ENCODE measurements around the gene KLC4. TPM values are rescaled to one million over a fixed set of nuclear protein-coding genes. Genes with fewer than 3 reads are reported as not detected.

KLC4 gene
- total and polyA plus RNA-seq, 5 donors from 2014 or later, result 9.3 to 33.5 (median 13.9) TPM

- Histone ChIP-seq H3K9me3 (ENCODE audit: control insufficient read depth in 2 of 2, low read length in 2 of 2) (no peaks in the 10 kb centered on the region), H3K27ac (ENCODE audit: insufficient read depth, low read length, poor library complexity, severe bottlenecking) (peak overlapping the region; percentile 2), H3K4me1 (ENCODE audit: control insufficient read depth, insufficient read depth, low read length, poor library complexity, severe bottlenecking) (peaks cover 49% of the 10 kb centered on the region), H3K36me3 (ENCODE audit: control insufficient read depth, insufficient read depth, low read length) (peaks cover 33% of the 10 kb centered on the region), H3K4me3 (ENCODE audit: low read depth, low read length) (no peak overlapping the region), H3K27me3 (ENCODE audit: control insufficient read depth, insufficient read depth, low read length) (no peaks in the 10 kb centered on the region)
- no peaks in the 10 kb centered on the region for H3K9me3 Mint-ChIP-seq
- ATAC-seq (ENCODE audit: low read depth in 2 of 2) (no peak), DNase-seq (no peak)
- H3K27ac Mint-ChIP-seq, result peak overlapping the region in 2 of 3 donors; percentile 46 to 86
- peaks cover 16% of the 10 kb centered on the region for H3K36me3 Mint-ChIP-seq
- H3K27me3 Mint-ChIP-seq, result no peaks in the 10 kb centered on the region
- peak overlapping the region in 3 of 4 donors; percentile 75 to 98 (median 78) for H3K4me3 Mint-ChIP-seq
- H3K4me1 Mint-ChIP-seq, result peaks cover 0 to 83% (median 37%) of the 10 kb centered on the region in 4 donors
Measured at GRCh38 chr6:43016176-43016942, 43.1 kb upstream of the KLC4 start.

GRCh38 chr6:43016943-43017334 is 42.5 kb upstream of the KLC4 start:
- Mint-ChIP-seq H3K4me1 (peaks cover 0 to 82% (median 38%) of the 10 kb centered on the region in 4 donors), H3K4me3 (peak overlapping the region in 2 of 4 donors; percentile 15 to 98), H3K36me3 (peaks cover 19% of the 10 kb centered on the region), H3K27me3 (no peaks in the 10 kb centered on the region), H3K9me3 (no peaks in the 10 kb centered on the region), H3K27ac (peak overlapping the region in 1 of 3 donors; percentile 38)
- H3K27me3 ChIP-seq (ENCODE audit: control insufficient read depth, insufficient read depth, low read length), result no peaks in the 10 kb centered on the region
- peak overlapping the region; percentile 2 for H3K27ac ChIP-seq (ENCODE audit: insufficient read depth, low read length, poor library complexity, severe bottlenecking)
- no peaks in the 10 kb centered on the region for H3K9me3 ChIP-seq (ENCODE audit: control insufficient read depth in 2 of 2, low read length in 2 of 2)
- DNase-seq (no peak), ATAC-seq (ENCODE audit: low read depth in 2 of 2) (no peak)
- peaks cover 49% of the 10 kb centered on the region for H3K4me1 ChIP-seq (ENCODE audit: control insufficient read depth, insufficient read depth, low read length, poor library complexity, severe bottlenecking)
- H3K36me3 ChIP-seq (ENCODE audit: control insufficient read depth, insufficient read depth, low read length), result peaks cover 29% of the 10 kb centered on the region
- no peak overlapping the region for H3K4me3 ChIP-seq (ENCODE audit: low read depth, low read length)

- Mint-ChIP-seq H3K4me1 (peaks cover 2 to 73% (median 24%) of the 10 kb centered on the region in 4 donors), H3K9me3 (no peaks in the 10 kb centered on the region), H3K27me3 (no peaks in the 10 kb centered on the region), H3K27ac (no peak overlapping the region), H3K36me3 (peaks cover 21% of the 10 kb centered on the region), H3K4me3 (peak overlapping the region in 3 of 4 donors; percentile 78 to 98 (median 86))
- ATAC-seq (ENCODE audit: low read depth in 2 of 2) (no peak), DNase-seq (no peak)
- Histone ChIP-seq H3K4me3 (ENCODE audit: low read depth, low read length) (no peak overlapping the region), H3K27me3 (ENCODE audit: control insufficient read depth, insufficient read depth, low read length) (no peaks in the 10 kb centered on the region), H3K27ac (ENCODE audit: insufficient read depth, low read length, poor library complexity, severe bottlenecking) (no peak overlapping the region), H3K9me3 (ENCODE audit: control insufficient read depth in 2 of 2, low read length in 2 of 2) (no peaks in the 10 kb centered on the region), H3K4me1 (ENCODE audit: control insufficient read depth, insufficient read depth, low read length, poor library complexity, severe bottlenecking) (peaks cover 45% of the 10 kb centered on the region), H3K36me3 (ENCODE audit: control insufficient read depth, insufficient read depth, low read length) (peaks cover 29% of the 10 kb centered on the region)
Measured at GRCh38 chr6:43019152-43019551, 40.3 kb upstream of the KLC4 start.

- Histone ChIP-seq H3K4me1 (ENCODE audit: control insufficient read depth, insufficient read depth, low read length, poor library complexity, severe bottlenecking) (peaks cover 36% of the 10 kb centered on the region), H3K4me3 (ENCODE audit: low read depth, low read length) (no peak overlapping the region), H3K9me3 (ENCODE audit: control insufficient read depth in 2 of 2, low read length in 2 of 2) (no peaks in the 10 kb centered on the region), H3K27ac (ENCODE audit: insufficient read depth, low read length, poor library complexity, severe bottlenecking) (peak overlapping the region; percentile 74), H3K27me3 (ENCODE audit: control insufficient read depth, insufficient read depth, low read length) (no peaks in the 10 kb centered on the region), H3K36me3 (ENCODE audit: control insufficient read depth, insufficient read depth, low read length) (peaks cover 37% of the 10 kb centered on the region)
- Mint-ChIP-seq H3K4me3 (peak overlapping the region; percentile 62 to 98 (median 78)), H3K36me3 (peaks cover 27% of the 10 kb centered on the region), H3K4me1 (peaks cover 6 to 70% (median 23%) of the 10 kb centered on the region in 4 donors), H3K27ac (peak overlapping the region; percentile 60 to 88 (median 79)), H3K9me3 (no peaks in the 10 kb centered on the region), H3K27me3 (no peaks in the 10 kb centered on the region)
- DNase-seq (no peak), ATAC-seq (ENCODE audit: low read depth in 2 of 2) (no peak)
Measured at GRCh38 chr6:43020052-43020705, 39.3 kb upstream of the KLC4 start.

GRCh38 chr6:43020847-43021246 is 38.6 kb upstream of the KLC4 start:
- Mint-ChIP-seq H3K36me3 (peaks cover 27% of the 10 kb centered on the region), H3K4me3 (peak overlapping the region; percentile 91 to 98 (median 93))
- peak overlapping the region; percentile 74 for H3K27ac ChIP-seq (ENCODE audit: insufficient read depth, low read length, poor library complexity, severe bottlenecking)

GRCh38 chr6:43021270-43022047 is 38.0 kb upstream of the KLC4 start, which contains the start of gene RRP36:
Gene RRP36, plus strand, starts transcription at chr6:43021623. Its CDS starts 32 bp downstream, at chr6:43021655.
- Histone ChIP-seq H3K4me1 (ENCODE audit: control insufficient read depth, insufficient read depth, low read length, poor library complexity, severe bottlenecking) (peaks cover 27% of the 10 kb centered on the region), H3K9me3 (ENCODE audit: control insufficient read depth in 2 of 2, low read length in 2 of 2) (no peaks in the 10 kb centered on the region), H3K27me3 (ENCODE audit: control insufficient read depth, insufficient read depth, low read length) (no peaks in the 10 kb centered on the region), H3K36me3 (ENCODE audit: control insufficient read depth, insufficient read depth, low read length) (peaks cover 47% of the 10 kb centered on the region), H3K27ac (ENCODE audit: insufficient read depth, low read length, poor library complexity, severe bottlenecking) (peak within 1 kb of the TSS; percentile 74), H3K4me3 (ENCODE audit: low read depth, low read length) (peak within 1 kb of the TSS; percentile 99)
- Mint-ChIP-seq H3K4me3 (peak within 1 kb of the TSS; percentile 95 to 98 (median 98)), H3K4me1 (peaks cover 6 to 62% (median 19%) of the 10 kb centered on the region in 4 donors), H3K36me3 (peaks cover 27% of the 10 kb centered on the region), H3K27me3 (no peaks in the 10 kb centered on the region), H3K27ac (peak within 1 kb of the TSS; percentile 43 to 88 (median 87)), H3K9me3 (no peaks in the 10 kb centered on the region)
- ATAC-seq (ENCODE audit: low read depth in 2 of 2) (peak; percentile 82 to 91), DNase-seq (peak; percentile 48 to 66 (median 62))

More at GRCh38 chr6:43020847-43021246, 38.6 kb upstream of the KLC4 start:
- H3K36me3 ChIP-seq (ENCODE audit: control insufficient read depth, insufficient read depth, low read length), result peaks cover 41% of the 10 kb centered on the region
- DNase-seq (no peak), ATAC-seq (ENCODE audit: low read depth in 2 of 2) (no peak)
- peak overlapping the region; percentile 66 for H3K4me3 ChIP-seq (ENCODE audit: low read depth, low read length)
- H3K4me1 Mint-ChIP-seq, result peaks cover 6 to 66% (median 23%) of the 10 kb centered on the region in 4 donors
- no peaks in the 10 kb centered on the region for H3K27me3 ChIP-seq (ENCODE audit: control insufficient read depth, insufficient read depth, low read length)
- H3K27me3 Mint-ChIP-seq, result no peaks in the 10 kb centered on the region
- peak overlapping the region in 2 of 3 donors; percentile 87 to 88 for H3K27ac Mint-ChIP-seq
- H3K4me1 ChIP-seq (ENCODE audit: control insufficient read depth, insufficient read depth, low read length, poor library complexity, severe bottlenecking), result peaks cover 31% of the 10 kb centered on the region
- no peaks in the 10 kb centered on the region for H3K9me3 Mint-ChIP-seq
- H3K9me3 ChIP-seq (ENCODE audit: control insufficient read depth in 2 of 2, low read length in 2 of 2), result no peaks in the 10 kb centered on the region

- peaks cover 51% of the 10 kb centered on the region for H3K36me3 ChIP-seq (ENCODE audit: control insufficient read depth, insufficient read depth, low read length)
- peaks cover 17% of the 10 kb centered on the region for H3K4me1 ChIP-seq (ENCODE audit: control insufficient read depth, insufficient read depth, low read length, poor library complexity, severe bottlenecking)
- H3K27me3 ChIP-seq (ENCODE audit: control insufficient read depth, insufficient read depth, low read length), result no peaks in the 10 kb centered on the region
- Mint-ChIP-seq H3K4me1 (peaks cover 6 to 38% (median 12%) of the 10 kb centered on the region in 4 donors), H3K27ac (peak overlapping the region in 2 of 3 donors; percentile 16 to 17), H3K4me3 (peak overlapping the region; percentile 10 to 86 (median 66)), H3K9me3 (no peaks in the 10 kb centered on the region), H3K27me3 (no peaks in the 10 kb centered on the region), H3K36me3 (peaks cover 26% of the 10 kb centered on the region)
- DNase-seq (no peak), ATAC-seq (ENCODE audit: low read depth in 2 of 2) (no peak)
- no peak overlapping the region for H3K27ac ChIP-seq (ENCODE audit: insufficient read depth, low read length, poor library complexity, severe bottlenecking)
- H3K4me3 ChIP-seq (ENCODE audit: low read depth, low read length), result no peak overlapping the region
- no peaks in the 10 kb centered on the region for H3K9me3 ChIP-seq (ENCODE audit: control insufficient read depth in 2 of 2, low read length in 2 of 2)
Measured at GRCh38 chr6:43024436-43024835, 35.0 kb upstream of the KLC4 start.
